ENCODE results near the gene NKX2-2.
A peak's percentile ranks its signal among the peaks of the same experiment; 100 is the strongest.

The NKX2-2 gene

GRCh38 chr20:21520702-21521595, 7.1 kb upstream of the NKX2-2 start:
- H3K27ac ChIP-seq (ENCODE audit: low read length) = no peak overlapping the region
- H3K9me3 ChIP-seq (ENCODE audit: insufficient read depth, low read depth, low read length) = no peaks in the 10 kb centered on the region; the same call in 1 of the 2 replicates
- H3K36me3 ChIP-seq (ENCODE audit: insufficient read depth, low read depth, low read length) = no peaks in the 10 kb centered on the region
- H3K9ac ChIP-seq (ENCODE audit: low read depth, low read length) = no peak overlapping the region
- H3K27me3 ChIP-seq (ENCODE audit: insufficient read depth, low read length) = peaks cover 100% of the 10 kb centered on the region
- H3K4me3 ChIP-seq (ENCODE audit: low read length) = peak overlapping the region; percentile 50; the same call in 1 of the 2 replicates
- peaks cover 20% of the 10 kb centered on the region; the same call in 1 of the 2 replicates for H3K4me1 ChIP-seq (ENCODE audit: insufficient read depth, low read length)

DNA sequence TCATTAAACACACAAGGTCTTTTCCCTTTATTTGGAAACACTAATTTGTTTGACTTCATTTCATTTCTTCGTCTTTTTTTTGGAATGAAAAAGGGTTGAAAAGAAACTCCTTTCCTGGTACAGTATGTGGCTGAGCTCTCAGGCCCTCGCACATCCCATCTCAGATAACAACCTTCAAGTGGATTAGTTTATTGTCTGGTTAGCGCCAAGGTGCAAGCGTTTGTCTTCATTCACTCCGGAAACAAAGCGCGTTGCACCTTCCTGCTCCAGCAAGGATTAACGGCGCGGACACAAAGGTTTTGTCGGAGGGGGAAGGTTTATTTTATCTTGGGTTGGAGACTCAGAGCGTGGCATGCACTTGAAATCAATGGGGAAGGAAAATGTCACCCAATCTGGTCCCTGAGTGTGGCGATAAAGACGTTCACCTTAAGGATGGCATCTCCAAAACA, 5.3 kb upstream of the NKX2-2 start:
- H3K36me3 ChIP-seq (ENCODE audit: insufficient read depth, low read depth, low read length) = no peaks in the 10 kb centered on the region
- H3K27ac ChIP-seq (ENCODE audit: low read length) = no peak overlapping the region
- H3K9me3 ChIP-seq (ENCODE audit: insufficient read depth, low read depth, low read length) = no peaks in the 10 kb centered on the region; the same call in 1 of the 2 replicates
- no peak overlapping the region for H3K4me3 ChIP-seq (ENCODE audit: low read length)
- H3K9ac ChIP-seq (ENCODE audit: low read depth, low read length) = no peak overlapping the region
- H3K27me3 ChIP-seq (ENCODE audit: insufficient read depth, low read length) = peaks cover 99% of the 10 kb centered on the region
- peaks cover 19% of the 10 kb centered on the region; the same call in 1 of the 2 replicates for H3K4me1 ChIP-seq (ENCODE audit: insufficient read depth, low read length)

GRCh38 chr20:21518292-21518991, 4.6 kb upstream of the NKX2-2 start:
- Histone ChIP-seq H3K27ac (ENCODE audit: low read length) (no peak overlapping the region), H3K27me3 (ENCODE audit: insufficient read depth, low read length) (peaks cover 99% of the 10 kb centered on the region), H3K4me1 (ENCODE audit: insufficient read depth, low read length) (peaks cover 15% of the 10 kb centered on the region; the same call in 1 of the 2 replicates), H3K9me3 (ENCODE audit: insufficient read depth, low read depth, low read length) (no peaks in the 10 kb centered on the region; the same call in 1 of the 2 replicates), H3K36me3 (ENCODE audit: insufficient read depth, low read depth, low read length) (no peaks in the 10 kb centered on the region), H3K9ac (ENCODE audit: low read depth, low read length) (no peak overlapping the region), H3K4me3 (ENCODE audit: low read length) (no peak overlapping the region)

GRCh38 chr20:21517566-21518277, 3.9 kb upstream of the NKX2-2 start:
- peaks cover 12% of the 10 kb centered on the region; the same call in 1 of the 2 replicates for H3K4me1 ChIP-seq (ENCODE audit: insufficient read depth, low read length)
- no peaks in the 10 kb centered on the region for H3K36me3 ChIP-seq (ENCODE audit: insufficient read depth, low read depth, low read length)
- H3K27ac ChIP-seq (ENCODE audit: low read length) = no peak overlapping the region
- no peak overlapping the region; the same call in 1 of the 2 replicates for H3K4me3 ChIP-seq (ENCODE audit: low read length)
- peaks cover 99% of the 10 kb centered on the region for H3K27me3 ChIP-seq (ENCODE audit: insufficient read depth, low read length)
- no peaks in the 10 kb centered on the region; the same call in 1 of the 2 replicates for H3K9me3 ChIP-seq (ENCODE audit: insufficient read depth, low read depth, low read length)
- H3K9ac ChIP-seq (ENCODE audit: low read depth, low read length) = no peak overlapping the region

- Histone ChIP-seq H3K36me3 (ENCODE audit: insufficient read depth, low read depth, low read length) (no peaks in the 10 kb centered on the region), H3K4me1 (ENCODE audit: insufficient read depth, low read length) (peaks cover 12% of the 10 kb centered on the region; the same call in 1 of the 2 replicates), H3K27me3 (ENCODE audit: insufficient read depth, low read length) (peaks cover 99% of the 10 kb centered on the region), H3K9ac (ENCODE audit: low read depth, low read length) (no peak overlapping the region), H3K27ac (ENCODE audit: low read length) (no peak overlapping the region), H3K9me3 (ENCODE audit: insufficient read depth, low read depth, low read length) (no peaks in the 10 kb centered on the region; the same call in 1 of the 2 replicates), H3K4me3 (ENCODE audit: low read length) (peak overlapping the region; percentile 37; the same call in 1 of the 2 replicates)
Measured at GRCh38 chr20:21516861-21517565, 3.1 kb upstream of the NKX2-2 start.

DNA sequence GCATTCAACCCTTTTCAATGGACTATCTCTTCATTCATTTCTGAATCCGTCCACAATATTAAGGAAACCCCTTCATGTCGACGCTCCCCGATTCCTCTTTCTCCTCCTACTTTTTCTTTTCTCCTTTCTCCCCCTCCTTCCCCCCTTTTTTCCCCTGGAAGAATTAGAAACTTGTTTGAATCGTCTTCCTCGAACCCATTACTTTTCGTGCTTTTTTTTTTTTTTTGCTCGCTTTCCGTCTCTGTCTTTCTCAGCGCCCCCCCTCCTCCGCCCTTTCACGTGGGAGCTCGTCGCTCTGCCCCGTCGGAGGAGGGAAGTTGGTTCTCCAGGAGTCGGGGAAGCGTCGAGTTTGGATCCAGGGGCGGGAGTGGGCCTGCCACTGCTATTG, 2.3 kb upstream of the NKX2-2 start:
- H3K9me3 ChIP-seq (ENCODE audit: insufficient read depth, low read depth, low read length) = no peaks in the 10 kb centered on the region; the same call in 1 of the 2 replicates
- no peak overlapping the region for H3K27ac ChIP-seq (ENCODE audit: low read length)
- H3K4me1 ChIP-seq (ENCODE audit: insufficient read depth, low read length) = peaks cover 12% of the 10 kb centered on the region; the same call in 1 of the 2 replicates

DNA sequence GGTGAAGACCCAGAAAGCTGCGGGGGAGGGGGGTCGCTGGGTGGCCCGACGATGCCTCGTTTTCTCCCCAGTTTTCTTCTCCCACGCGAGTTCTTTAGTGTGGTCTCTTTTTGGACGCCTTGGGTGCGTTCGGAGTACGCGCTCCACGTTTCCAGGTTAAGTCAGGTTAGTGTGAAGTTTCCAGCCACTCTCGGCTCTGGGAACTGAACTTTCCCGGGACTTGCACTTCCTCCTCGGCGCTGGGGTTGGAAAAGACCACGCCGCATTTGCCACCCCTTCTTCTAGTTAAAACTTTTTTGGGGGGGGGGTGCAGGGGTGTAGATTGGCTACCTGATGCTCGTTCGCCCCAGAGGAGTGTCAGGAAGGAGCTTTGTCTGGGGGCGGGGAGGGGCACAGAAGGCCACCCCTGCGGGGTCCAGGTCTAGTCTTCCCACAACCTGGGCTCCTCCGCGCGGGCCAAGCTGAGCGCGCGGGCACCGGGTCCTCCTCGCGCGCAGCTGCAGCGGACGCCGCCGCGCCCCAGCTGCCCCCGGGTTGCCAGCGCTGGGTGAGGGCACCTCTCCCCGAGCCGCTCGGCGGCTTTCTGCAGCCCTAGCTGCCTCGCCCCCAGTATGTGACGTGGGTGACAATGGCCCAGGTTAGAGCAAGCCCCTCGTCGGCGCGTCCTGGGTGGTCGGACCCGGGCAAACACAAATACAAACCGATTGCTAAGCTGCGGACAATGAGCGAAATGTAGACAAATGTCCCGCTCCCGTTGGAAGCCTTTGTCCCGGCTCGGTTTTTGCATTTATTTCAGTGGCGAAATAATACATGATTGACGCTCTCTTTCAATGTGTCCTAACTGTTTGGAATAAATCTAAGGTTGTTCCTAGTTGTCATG, 1.7 kb upstream of the NKX2-2 start:
- H3K4me1 ChIP-seq (ENCODE audit: insufficient read depth, low read length) = peaks cover 12% of the 10 kb centered on the region; the same call in 1 of the 2 replicates
- peaks cover 99% of the 10 kb centered on the region for H3K27me3 ChIP-seq (ENCODE audit: insufficient read depth, low read length)
- H3K9ac ChIP-seq (ENCODE audit: low read depth, low read length) = no peak overlapping the region
- no peaks in the 10 kb centered on the region for H3K36me3 ChIP-seq (ENCODE audit: insufficient read depth, low read depth, low read length)
- H3K4me3 ChIP-seq (ENCODE audit: low read length) = peak overlapping the region; percentile 55
- no peaks in the 10 kb centered on the region; the same call in 1 of the 2 replicates for H3K9me3 ChIP-seq (ENCODE audit: insufficient read depth, low read depth, low read length)
- H3K27ac ChIP-seq (ENCODE audit: low read length) = no peak overlapping the region

More for the DNA sequence above, 2.3 kb upstream of the NKX2-2 start:
- Histone ChIP-seq H3K36me3 (ENCODE audit: insufficient read depth, low read depth, low read length) (no peaks in the 10 kb centered on the region), H3K27me3 (ENCODE audit: insufficient read depth, low read length) (peaks cover 99% of the 10 kb centered on the region), H3K4me3 (ENCODE audit: low read length) (0 out of 2 replicates have a peak overlapping the region, but pooled peaks have one; percentile 55), H3K9ac (ENCODE audit: low read depth, low read length) (no peak overlapping the region)

DNA sequence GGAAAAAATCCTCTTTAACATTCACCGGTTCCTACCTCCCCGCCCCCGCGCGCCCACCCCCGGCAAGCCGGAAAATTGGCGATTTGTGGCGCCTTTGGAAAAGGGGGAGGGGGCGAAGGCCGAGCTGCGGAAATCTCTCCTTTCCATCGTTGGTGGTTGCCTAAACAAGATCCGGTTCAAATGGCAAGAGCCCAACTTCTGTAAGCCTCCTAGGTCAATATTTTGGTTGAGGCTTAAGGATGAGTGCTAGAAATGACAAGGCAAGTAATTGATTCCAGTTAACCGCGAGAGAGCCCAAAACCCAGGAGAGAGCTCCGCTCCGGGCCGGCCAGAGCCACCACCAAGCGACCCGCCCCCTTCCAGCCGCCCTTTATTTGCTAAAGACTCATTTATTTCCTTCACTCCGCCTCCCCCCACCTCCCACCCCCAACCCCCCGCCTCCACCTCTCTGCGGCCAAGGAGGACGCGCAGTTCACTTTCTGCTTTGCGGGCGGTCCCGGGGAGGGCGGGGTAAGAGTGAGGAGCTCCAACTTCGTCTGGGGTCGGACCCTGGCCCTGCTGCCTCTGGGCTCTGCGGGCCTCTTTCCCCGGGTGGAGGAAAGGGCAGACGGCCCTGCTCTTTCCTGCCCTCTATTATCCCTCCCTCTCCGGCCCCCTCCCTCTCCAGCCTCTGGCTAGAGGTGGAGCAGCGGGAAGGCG, 838 bp upstream of the NKX2-2 start:
- Histone ChIP-seq H3K27ac (ENCODE audit: low read length) (no peak overlapping the region), H3K4me1 (ENCODE audit: insufficient read depth, low read length) (peaks cover 12% of the 10 kb centered on the region; the same call in 1 of the 2 replicates), H3K4me3 (ENCODE audit: low read length) (peak overlapping the region; percentile 62), H3K27me3 (ENCODE audit: insufficient read depth, low read length) (peaks cover 99% of the 10 kb centered on the region), H3K9ac (ENCODE audit: low read depth, low read length) (no peak overlapping the region), H3K9me3 (ENCODE audit: insufficient read depth, low read depth, low read length) (no peaks in the 10 kb centered on the region; the same call in 1 of the 2 replicates), H3K36me3 (ENCODE audit: insufficient read depth, low read depth, low read length) (no peaks in the 10 kb centered on the region)

- Histone ChIP-seq H3K36me3 (ENCODE audit: insufficient read depth, low read depth, low read length) (no peaks in the 10 kb centered on the region), H3K27ac (ENCODE audit: low read length) (no peak overlapping the region), H3K9ac (ENCODE audit: low read depth, low read length) (no peak overlapping the region), H3K4me3 (ENCODE audit: low read length) (no peak overlapping the region), H3K27me3 (ENCODE audit: insufficient read depth, low read length) (peaks cover 99% of the 10 kb centered on the region), H3K4me1 (ENCODE audit: insufficient read depth, low read length) (peaks cover 15% of the 10 kb centered on the region), H3K9me3 (ENCODE audit: insufficient read depth, low read depth, low read length) (no peaks in the 10 kb centered on the region)
Measured at GRCh38 chr20:21513181-21513663, 642 bp downstream of the NKX2-2 start.

All from iPS-20b (cell line).